ENCODE data around the gene FGF23. TPM values are rescaled to one million over a fixed set of nuclear protein-coding genes. Genes with fewer than 3 reads are reported as not detected.

The FGF23 gene
- total RNA-seq, 1 experiment from 2014 or later: 0.24 TPM

GRCh38 chr12:4392223-4392742 lies 12.8 kb upstream of the FGF23 start:
- H4K8ac ChIP-seq (replicated peaks; ENCODE audit: insufficient read length, low read depth, low read length): no peak overlapping the region
- no peaks in the 10 kb centered on the region for H4K20me1 ChIP-seq (ENCODE audit: control insufficient read depth, insufficient read depth, insufficient read length)
- no peak overlapping the region for H3T11ph ChIP-seq (ENCODE audit: low read length)
- no peaks in the 10 kb centered on the region for H3K4me1 Mint-ChIP-seq
- H3K9me3 Mint-ChIP-seq: no peaks in the 10 kb centered on the region
- H3K18ac ChIP-seq (ENCODE audit: insufficient read length, low read depth, low read length): peak overlapping the region; percentile 34
- H3K79me1 ChIP-seq (ENCODE audit: insufficient read depth, low read depth, low read length, poor library complexity, severe bottlenecking): no peaks in the 10 kb centered on the region
- H3K27me3 Mint-ChIP-seq (ENCODE audit: low read depth): peaks cover 11% of the 10 kb centered on the region
- H2BK5ac ChIP-seq (ENCODE audit: insufficient read length, low read length): no peak overlapping the region
- H3K4me2 ChIP-seq (ENCODE audit: insufficient read depth, insufficient read length, low read length): no peak overlapping the region
- H2BK120ac ChIP-seq (ENCODE audit: low read depth, low read length, poor library complexity, severe bottlenecking): no peak overlapping the region
- H3K27me3 ChIP-seq (ENCODE audit: insufficient read depth, low read length): no peaks in the 10 kb centered on the region
- H3K79me2 ChIP-seq (ENCODE audit: insufficient read depth, low read length): no peaks in the 10 kb centered on the region
- no peak overlapping the region for H3K27ac Mint-ChIP-seq
- no peak overlapping the region; the same call in 1 of the 2 replicates for H3K14ac ChIP-seq (ENCODE audit: insufficient read depth, low read length)
- H3K27ac ChIP-seq (ENCODE audit: insufficient read length, low read depth, low read length): no peak overlapping the region
- no peak overlapping the region for H3K9ac ChIP-seq (ENCODE audit: extremely low read depth, insufficient read length, low read length)
- no peaks in the 10 kb centered on the region for H3K23me2 ChIP-seq (ENCODE audit: insufficient read length, low read depth, low read length, poor library complexity, severe bottlenecking)
- H3K36me3 Mint-ChIP-seq (ENCODE audit: insufficient read depth in 1 of 3, low read depth in 3 of 3): peaks cover 0 to 2% (median 0%) of the 10 kb centered on the region in 3 experiments; a peak in 1 of 7 replicates
- 0 out of 2 replicates have a peak overlapping the region, but pooled peaks have one; percentile 85 for H2BK15ac ChIP-seq (ENCODE audit: low read depth, low read length)
- no CpG with 5 or more reads among the region's 15 CpGs for WGBS (ENCODE audit: extremely low coverage, insufficient read length, low lambda C conversion rate)
- no peak overlapping the region for H2BK20ac ChIP-seq (ENCODE audit: low read depth, low read length, poor library complexity, severe bottlenecking)
- no peak overlapping the region for H3K23ac ChIP-seq (ENCODE audit: insufficient read length, low read depth, low read length)
- H2AK5ac ChIP-seq (ENCODE audit: insufficient read length, low read length): no peak overlapping the region
- no peak overlapping the region for H2BK12ac ChIP-seq (ENCODE audit: insufficient read length, low read depth, low read length)
- H4K5ac ChIP-seq (ENCODE audit: insufficient read length, low read depth, low read length): no peak overlapping the region
- H3K4me3 Mint-ChIP-seq: no peak overlapping the region
- DNase-seq: no peak
- no peaks in the 10 kb centered on the region for H3K4me1 ChIP-seq (ENCODE audit: insufficient read depth, low read length)
- H3K56ac ChIP-seq (ENCODE audit: insufficient read length, low read depth, low read length): no peak overlapping the region
- no peak overlapping the region for H4K91ac ChIP-seq (ENCODE audit: insufficient read length, low read depth, low read length)
- no peaks in the 10 kb centered on the region for H3K9me3 ChIP-seq (ENCODE audit: control insufficient read depth, low read depth, low read length)
- H2AFZ ChIP-seq (ENCODE audit: low read length): no peak overlapping the region
- no peak for TF ChIP-seq CTCF (conservative IDR thresholded peaks at IDR 0.05)
- no peak overlapping the region for H3K4ac ChIP-seq (ENCODE audit: low read depth, low read length)

Measured in H9 (cell line).